Lower lobe of right lung (tissue), 2 donors: Measurements from ENCODE around the gene NCOA7. TPM values are rescaled to one million over a fixed set of nuclear protein-coding genes. Genes with fewer than 3 reads are reported as not detected.
A peak's percentile ranks its signal among the peaks of the same experiment; 100 is the strongest.

ENCODE experiments used
- ATAC-seq, 2 donors: fragments of 200-7000 bp; cut with Tn5 transposase; one replicate each; pipeline ENCODE4 v1.9.1; 2020 to 2022; ENCODE audit warnings: mild to moderate bottlenecking in 2 of 2, moderate library complexity in 2 of 2
- DNase-seq: peaks from one replicate; pipeline ENCODE4 v3.0.0-alpha.2; 2020
- H3K27ac ChIP-seq: fragments of 200-600 bp; one replicate; pipeline ENCODE4 v1.8.0; 2022
- H3K27me3 ChIP-seq: fragments of 200-600 bp; one replicate; pipeline ENCODE4 v1.8.0; 2022; ENCODE audit warnings: low read depth
- H3K36me3 ChIP-seq: fragments of 200-600 bp; one replicate; pipeline ENCODE4 v1.8.0; 2022; ENCODE audit warnings: mild to moderate bottlenecking
- H3K4me1 ChIP-seq: fragments of 200-600 bp; one replicate; pipeline ENCODE4 v1.8.0; 2022
- H3K4me3 ChIP-seq: fragments of 200-600 bp; one replicate; pipeline ENCODE4 v1.8.0; 2022; ENCODE audit warnings: mild to moderate bottlenecking
- H3K9me3 ChIP-seq: fragments of 200-600 bp; one replicate; pipeline ENCODE4 v1.8.0; 2022
- intact Hi-C: fragments of 100-400 bp; cut with DNase I; formaldehyde crosslinking; loops from one replicate; pipeline ENCODE4 v1.11.0; 2022
- total RNA-seq: library from RNA; stranded (reverse); fragmentation: NEBNext Ultra II Directional; extraction: Animal tissue kit (Norgen Biotek cat#: 25700); gene quantifications from one replicate; pipeline ENCODE4 v1.2.1, GENCODE V29; 2021
- TF ChIP-seq, protein P1 (sequence below): fragments of 200-600 bp; IDR thresholded peaks from one replicate; pipeline ENCODE4 v1.8.0; 2022; ENCODE audit warnings: antibody characterized with exemption, mild to moderate bottlenecking
- donor health status: DM: no; HTN: yes; CAD: no; lungs with severe emphysema.

Gene NCOA7
- total RNA-seq, 1 donor from 2014 or later = 64.4 TPM

DNA sequence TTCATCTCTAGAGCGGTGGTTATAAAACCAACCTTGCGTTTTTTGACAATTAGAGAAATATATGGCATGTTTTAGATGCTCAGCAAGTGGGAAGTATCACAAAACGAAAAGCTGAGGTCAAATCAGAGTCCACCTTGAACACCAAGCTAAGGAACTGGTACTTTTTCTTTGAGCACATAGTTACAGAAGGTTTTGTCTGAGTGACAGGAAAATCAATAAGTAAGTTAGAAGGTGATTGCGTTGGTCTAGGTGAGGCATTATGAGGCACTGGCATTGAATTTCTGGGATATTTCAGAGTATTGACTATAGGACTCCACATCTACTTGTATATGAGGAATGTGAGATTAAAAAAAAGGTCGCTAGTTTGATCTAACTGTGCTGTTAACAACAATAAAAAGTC, 165.2 kb downstream of the NCOA7 start:
- peak overlapping the region; percentile 95 for H3K4me3 ChIP-seq
- H3K27ac ChIP-seq = peak overlapping the region; percentile 95
- TF ChIP-seq, protein P1, sequence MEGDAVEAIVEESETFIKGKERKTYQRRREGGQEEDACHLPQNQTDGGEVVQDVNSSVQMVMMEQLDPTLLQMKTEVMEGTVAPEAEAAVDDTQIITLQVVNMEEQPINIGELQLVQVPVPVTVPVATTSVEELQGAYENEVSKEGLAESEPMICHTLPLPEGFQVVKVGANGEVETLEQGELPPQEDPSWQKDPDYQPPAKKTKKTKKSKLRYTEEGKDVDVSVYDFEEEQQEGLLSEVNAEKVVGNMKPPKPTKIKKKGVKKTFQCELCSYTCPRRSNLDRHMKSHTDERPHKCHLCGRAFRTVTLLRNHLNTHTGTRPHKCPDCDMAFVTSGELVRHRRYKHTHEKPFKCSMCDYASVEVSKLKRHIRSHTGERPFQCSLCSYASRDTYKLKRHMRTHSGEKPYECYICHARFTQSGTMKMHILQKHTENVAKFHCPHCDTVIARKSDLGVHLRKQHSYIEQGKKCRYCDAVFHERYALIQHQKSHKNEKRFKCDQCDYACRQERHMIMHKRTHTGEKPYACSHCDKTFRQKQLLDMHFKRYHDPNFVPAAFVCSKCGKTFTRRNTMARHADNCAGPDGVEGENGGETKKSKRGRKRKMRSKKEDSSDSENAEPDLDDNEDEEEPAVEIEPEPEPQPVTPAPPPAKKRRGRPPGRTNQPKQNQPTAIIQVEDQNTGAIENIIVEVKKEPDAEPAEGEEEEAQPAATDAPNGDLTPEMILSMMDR = no peak

DNA sequence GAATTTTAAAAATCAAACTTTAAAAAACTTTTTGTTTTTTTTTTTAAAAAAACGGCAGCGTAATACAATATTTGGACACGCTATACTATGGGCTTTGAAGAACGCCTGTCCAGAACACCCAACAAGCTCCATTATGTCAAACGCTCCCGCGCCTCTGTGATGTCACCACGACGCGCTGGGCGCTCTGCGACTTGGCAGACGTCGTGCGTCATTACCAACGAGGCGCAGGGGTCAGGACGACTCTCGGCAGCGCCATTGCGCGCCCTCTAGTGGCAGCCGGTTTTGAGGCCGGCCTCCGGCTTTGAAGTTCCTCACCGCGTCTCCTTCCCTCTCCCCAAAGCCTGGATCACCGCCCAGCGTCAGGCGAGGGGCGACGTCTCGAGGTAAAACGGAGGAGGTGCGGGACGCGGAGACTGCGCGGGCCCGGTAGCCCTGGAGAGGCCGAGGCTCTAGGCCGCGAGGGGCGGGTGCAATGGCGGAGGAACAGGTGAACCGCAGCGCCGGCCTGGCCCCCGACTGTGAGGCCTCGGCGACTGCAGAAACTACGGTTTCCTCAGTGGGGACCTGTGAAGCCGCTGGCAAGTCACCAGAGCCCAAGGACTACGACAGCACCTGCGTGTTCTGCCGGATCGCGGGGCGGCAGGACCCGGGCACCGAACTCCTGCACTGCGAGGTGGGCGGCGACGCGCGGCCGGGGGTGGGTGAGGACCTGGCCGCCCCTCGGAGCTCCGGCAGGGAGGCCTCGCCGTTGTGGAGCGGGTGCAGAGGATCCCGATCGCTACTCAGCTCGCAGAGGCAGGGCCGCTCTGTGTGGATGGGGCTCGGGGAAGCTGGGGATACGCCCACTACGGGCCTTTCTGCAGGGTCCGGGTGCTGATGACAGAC, 166.0 kb downstream of the NCOA7 start, which contains the start of gene HINT3:
Gene HINT3 (plus strand): TSS at position 265 of the 885 bp plus-strand sequence. CDS start 208 bp downstream, at position 473.
- intact Hi-C loops = no loop called here

More for the DNA sequence above, 165.2 kb downstream of the NCOA7 start:
- DNase-seq = no peak
- H3K9me3 ChIP-seq = no peaks in the 10 kb centered on the region
- no peaks in the 10 kb centered on the region for H3K27me3 ChIP-seq
- H3K4me1 ChIP-seq = peaks cover 25% of the 10 kb centered on the region
- ATAC-seq = no peak
- H3K36me3 ChIP-seq = no peaks in the 10 kb centered on the region
- intact Hi-C loops = no loop called here

DNA sequence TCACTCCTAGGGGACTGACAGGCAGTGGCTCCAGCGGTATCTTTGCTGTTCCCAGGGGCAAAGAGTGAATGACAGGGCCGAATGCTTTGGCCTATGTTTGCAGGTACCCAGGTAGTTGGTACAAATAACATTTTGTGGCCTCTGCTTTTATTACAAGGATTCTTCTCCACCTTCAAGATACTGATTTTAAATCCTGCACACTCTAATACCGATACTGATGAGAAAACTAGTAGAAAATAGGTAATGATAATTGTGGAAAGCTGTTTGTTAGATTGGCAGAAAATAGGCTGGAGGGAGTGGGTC, 166.6 kb downstream of the NCOA7 start:
- H3K27me3 ChIP-seq = no peaks in the 10 kb centered on the region
- TF ChIP-seq, protein P1 = no peak
- peak overlapping the region; percentile 95 for H3K27ac ChIP-seq
- no peaks in the 10 kb centered on the region for H3K36me3 ChIP-seq
- peaks cover 25% of the 10 kb centered on the region for H3K4me1 ChIP-seq
- peak overlapping the region; percentile 95 for H3K4me3 ChIP-seq
- H3K9me3 ChIP-seq = no peaks in the 10 kb centered on the region
- intact Hi-C loops = no loop called here
- ATAC-seq (no peak), DNase-seq (no peak)

More for the DNA sequence above, 166.0 kb downstream of the NCOA7 start, which contains the start of gene HINT3:
- peak; percentile 99 for DNase-seq
- peaks cover 25% of the 10 kb centered on the region for H3K4me1 ChIP-seq
- no peaks in the 10 kb centered on the region for H3K9me3 ChIP-seq
- peak within 1 kb of the TSS; percentile 95 for H3K27ac ChIP-seq
- TF ChIP-seq, protein P1 = peak; percentile 99
- ATAC-seq = peak; percentile 93 to 97
- H3K4me3 ChIP-seq = peak within 1 kb of the TSS; percentile 95
- H3K27me3 ChIP-seq = no peaks in the 10 kb centered on the region
- no peaks in the 10 kb centered on the region for H3K36me3 ChIP-seq

DNA sequence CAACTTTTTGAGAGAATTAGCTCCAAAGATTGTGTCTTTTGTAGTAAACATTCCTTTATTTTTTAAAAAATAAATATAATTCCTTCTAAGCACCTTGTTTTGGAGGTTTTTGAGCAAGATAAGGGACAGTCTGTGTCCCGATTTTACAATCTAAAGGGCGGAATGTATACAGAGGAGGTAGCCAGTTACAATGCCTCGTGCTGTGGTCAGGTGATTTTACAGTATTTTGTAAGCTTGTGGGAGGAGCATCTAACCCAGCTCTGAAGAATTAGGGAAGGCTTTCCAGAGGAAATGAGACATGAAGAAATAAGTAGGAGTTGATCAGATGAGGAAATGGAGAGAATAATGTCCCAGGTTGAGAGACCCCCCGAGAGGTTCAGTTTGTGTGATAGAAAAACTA, 167.1 kb downstream of the NCOA7 start:
- H3K4me1 ChIP-seq = peaks cover 25% of the 10 kb centered on the region

DNA sequence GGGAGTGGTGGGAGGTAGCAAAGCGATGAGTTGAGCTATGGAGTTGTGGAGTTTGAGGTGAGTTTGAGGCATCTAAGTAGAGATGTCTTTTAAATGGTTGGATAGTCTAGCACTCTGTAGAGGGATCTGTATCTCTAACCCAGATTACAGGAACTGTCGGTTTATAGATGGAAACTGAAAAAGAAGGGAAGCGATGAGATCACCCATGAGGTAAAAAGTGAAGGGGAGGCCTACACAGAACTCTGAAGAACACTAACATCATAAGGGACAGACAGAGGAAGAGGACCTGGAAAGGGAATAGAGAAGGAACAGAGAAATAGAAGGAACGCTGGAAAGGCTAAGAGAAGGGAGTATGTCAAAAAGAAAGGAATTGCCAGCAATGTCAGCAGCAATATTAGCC, 168.3 kb downstream of the NCOA7 start:
- ATAC-seq (no peak), DNase-seq (no peak)
- intact Hi-C loops = no loop called here

More for the DNA sequence above, 167.1 kb downstream of the NCOA7 start:
- TF ChIP-seq, protein P1 = no peak
- intact Hi-C loops = no loop called here
- peak overlapping the region; percentile 95 for H3K27ac ChIP-seq
- H3K36me3 ChIP-seq = no peaks in the 10 kb centered on the region
- no peak for DNase-seq
- no peaks in the 10 kb centered on the region for H3K9me3 ChIP-seq
- ATAC-seq = peak; percentile 64 to 72
- peak overlapping the region; percentile 95 for H3K4me3 ChIP-seq
- H3K27me3 ChIP-seq = no peaks in the 10 kb centered on the region

More for the DNA sequence above, 168.3 kb downstream of the NCOA7 start:
- H3K27ac ChIP-seq = peak overlapping the region; percentile 95
- no peak overlapping the region for H3K4me3 ChIP-seq
- H3K27me3 ChIP-seq = no peaks in the 10 kb centered on the region
- H3K9me3 ChIP-seq = no peaks in the 10 kb centered on the region
- TF ChIP-seq, protein P1 = no peak
- no peaks in the 10 kb centered on the region for H3K36me3 ChIP-seq
- H3K4me1 ChIP-seq = peaks cover 25% of the 10 kb centered on the region
